ENCODE measurements around the gene RAPGEF6. TPM values are rescaled to one million over a fixed set of nuclear protein-coding genes. Genes with fewer than 3 reads are reported as not detected.

RAPGEF6 gene
- total RNA-seq, 1 experiment from 2014 or later = 9.7 TPM

- Histone ChIP-seq H3K36me3 (ENCODE audit: low read depth, low read length) (no peaks in the 10 kb centered on the region), H3K4me1 (ENCODE audit: insufficient read depth, low read length) (no peaks in the 10 kb centered on the region), H3F3A (ENCODE audit: low read length, unreplicated experiment) (no peaks in the 10 kb centered on the region), H2AFZ (ENCODE audit: low read length) (no peak overlapping the region), H3K4me2 (ENCODE audit: low read length) (no peak overlapping the region), H3K9ac (ENCODE audit: low read length) (no peak overlapping the region), H3K79me2 (ENCODE audit: low read length) (no peaks in the 10 kb centered on the region), H3K9me2 (replicated peaks; ENCODE audit: low read length) (no peaks in the 10 kb centered on the region), H3K9me3 (ENCODE audit: low read length) (no peaks in the 10 kb centered on the region), H4K20me1 (ENCODE audit: low read length) (no peaks in the 10 kb centered on the region), H3K4me3 (ENCODE audit: low read length) (no peak overlapping the region), H3K27ac (ENCODE audit: low read length) (no peak overlapping the region), H3K27me3 (ENCODE audit: low read length) (no peaks in the 10 kb centered on the region)
- no TSS peak for BruUV-seq (replicated peaks)
- intact Hi-C loops (cut with micrococcal nuclease) = no loop called here
- ChIA-PET POLR2A (ENCODE audit: unreplicated experiment) (no interaction called here), CTCF (no interaction called here)
- ATAC-seq (no peak), DNase-seq (no peak)
- TF ChIP-seq CTCF (conservative IDR thresholded peaks at IDR 0.05; ENCODE audit: low read depth, low read length) = no peak
- TF ChIP-seq EZH2 (IDR thresholded peaks at IDR 0.05; ENCODE audit: low read length, unreplicated experiment) = no peak
- TF ChIP-seq EZH2phosphoT487 (IDR thresholded peaks at IDR 0.05; ENCODE audit: borderline replicate concordance, low read length) = no peak
These were observed 174.9 kb downstream of the RAPGEF6 start for GRCh38 chr5:131460133-131460532.

- H3K9me3 ChIP-seq (ENCODE audit: low read length) = no peaks in the 10 kb centered on the region
- ATAC-seq (no peak), DNase-seq (no peak)
- no peaks in the 10 kb centered on the region for H3K36me3 ChIP-seq (ENCODE audit: low read depth, low read length)
- H4K20me1 ChIP-seq (ENCODE audit: low read length) = no peaks in the 10 kb centered on the region
- CTCF ChIA-PET = no interaction called here
- H2AFZ ChIP-seq (ENCODE audit: low read length) = no peak overlapping the region
- H3K27ac ChIP-seq (ENCODE audit: low read length) = no peak overlapping the region
- H3F3A ChIP-seq (ENCODE audit: low read length, unreplicated experiment) = no peaks in the 10 kb centered on the region
- no peaks in the 10 kb centered on the region for H3K79me2 ChIP-seq (ENCODE audit: low read length)
- H3K4me1 ChIP-seq (ENCODE audit: insufficient read depth, low read length) = no peaks in the 10 kb centered on the region
- no peaks in the 10 kb centered on the region for H3K9me2 ChIP-seq (replicated peaks; ENCODE audit: low read length)
- H3K9ac ChIP-seq (ENCODE audit: low read length) = no peak overlapping the region
- POLR2A ChIA-PET (ENCODE audit: unreplicated experiment) = no interaction called here
- H3K4me3 ChIP-seq (ENCODE audit: low read length) = no peak overlapping the region
- H3K27me3 ChIP-seq (ENCODE audit: low read length) = no peaks in the 10 kb centered on the region
- intact Hi-C loops (cut with micrococcal nuclease) = no loop called here
- H3K4me2 ChIP-seq (ENCODE audit: low read length) = no peak overlapping the region
- TF ChIP-seq CTCF (conservative IDR thresholded peaks at IDR 0.05; ENCODE audit: low read depth, low read length) = no peak
- no peak for TF ChIP-seq EZH2 (IDR thresholded peaks at IDR 0.05; ENCODE audit: low read length, unreplicated experiment)
- TF ChIP-seq EZH2phosphoT487 (IDR thresholded peaks at IDR 0.05; ENCODE audit: borderline replicate concordance, low read length) = no peak
- BruUV-seq (replicated peaks) = no TSS peak
These were observed 175.8 kb downstream of the RAPGEF6 start for GRCh38 chr5:131459216-131459615.

- intact Hi-C loops (cut with micrococcal nuclease) = no loop called here
- no TSS peak for BruUV-seq (replicated peaks)
- ATAC-seq = no peak
These were observed 177.8 kb downstream of the RAPGEF6 start for GRCh38 chr5:131457193-131457592.

More at GRCh38 chr5:131457193-131457592, 177.8 kb downstream of the RAPGEF6 start:
- Histone ChIP-seq H3K4me2 (ENCODE audit: low read length) (no peak overlapping the region), H4K20me1 (ENCODE audit: low read length) (no peaks in the 10 kb centered on the region), H3K9me2 (replicated peaks; ENCODE audit: low read length) (no peaks in the 10 kb centered on the region), H3K9ac (ENCODE audit: low read length) (no peak overlapping the region), H3K4me1 (ENCODE audit: insufficient read depth, low read length) (no peaks in the 10 kb centered on the region), H3K27ac (ENCODE audit: low read length) (no peak overlapping the region), H3K79me2 (ENCODE audit: low read length) (no peaks in the 10 kb centered on the region), H3K36me3 (ENCODE audit: low read depth, low read length) (no peaks in the 10 kb centered on the region), H3K9me3 (ENCODE audit: low read length) (no peaks in the 10 kb centered on the region), H2AFZ (ENCODE audit: low read length) (no peak overlapping the region), H3F3A (ENCODE audit: low read length, unreplicated experiment) (no peaks in the 10 kb centered on the region), H3K27me3 (ENCODE audit: low read length) (no peaks in the 10 kb centered on the region), H3K4me3 (ENCODE audit: low read length) (no peak overlapping the region)
- CTCF ChIA-PET = no interaction called here
- no peak for DNase-seq
- TF ChIP-seq EZH2phosphoT487 (IDR thresholded peaks at IDR 0.05; ENCODE audit: borderline replicate concordance, low read length) (no peak), EZH2 (IDR thresholded peaks at IDR 0.05; ENCODE audit: low read length, unreplicated experiment) (no peak), CTCF (conservative IDR thresholded peaks at IDR 0.05; ENCODE audit: low read depth, low read length) (no peak)
- POLR2A ChIA-PET (ENCODE audit: unreplicated experiment) = no interaction called here
